Erythroblast (primary cell): ENCODE results near the gene GRPEL2.

Experiments
- DNase-seq, 2 experiments: peaks; one replicate each; lab custom pipeline; 2025; lab: John Stamatoyannopoulos, UW
- GATA1 ChIP-seq: IDR thresholded peaks from 2 replicates; pipeline ENCODE4 v1.6.1; 2011; ENCODE audit warnings: low read depth, mild to moderate bottlenecking, control low read depth, low read length, moderate library complexity
- POLR2A ChIP-seq: IDR thresholded peaks from 2 replicates; pipeline ENCODE4 v1.6.1; 2011; ENCODE audit warnings: mild to moderate bottlenecking, low read length

Gene GRPEL2

GRCh38 chr5:149325894-149326293 lies 19.4 kb upstream of the GRPEL2 start:
- TF ChIP-seq GATA1 (no peak), POLR2A (no peak)
- DNase-seq: no peak

DNA sequence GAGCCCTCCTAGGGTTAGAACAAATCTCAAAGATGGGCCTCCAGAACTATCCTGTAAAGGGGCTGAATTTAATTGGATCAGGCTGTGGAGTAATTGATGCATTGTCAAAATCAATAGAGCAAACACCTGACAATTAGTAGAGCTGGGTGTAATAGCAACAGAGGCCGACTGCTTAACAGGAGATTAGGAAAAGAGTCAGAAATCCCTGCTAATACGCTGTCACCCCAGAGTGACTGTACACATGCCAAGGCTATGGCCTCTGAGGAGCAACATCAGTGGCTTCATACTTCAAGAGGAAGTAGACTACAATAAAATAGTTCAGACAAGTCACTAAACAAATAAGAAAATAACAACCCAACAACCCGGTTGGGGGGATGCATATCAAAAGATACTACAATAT lies 18.7 kb upstream of the GRPEL2 start:
- TF ChIP-seq GATA1 (no peak), POLR2A (no peak)
- DNase-seq: no peak

- TF ChIP-seq POLR2A: no peak
- no peak for TF ChIP-seq GATA1
Observed at GRCh38 chr5:149328177-149328576, 17.1 kb upstream of the GRPEL2 start.

DNA sequence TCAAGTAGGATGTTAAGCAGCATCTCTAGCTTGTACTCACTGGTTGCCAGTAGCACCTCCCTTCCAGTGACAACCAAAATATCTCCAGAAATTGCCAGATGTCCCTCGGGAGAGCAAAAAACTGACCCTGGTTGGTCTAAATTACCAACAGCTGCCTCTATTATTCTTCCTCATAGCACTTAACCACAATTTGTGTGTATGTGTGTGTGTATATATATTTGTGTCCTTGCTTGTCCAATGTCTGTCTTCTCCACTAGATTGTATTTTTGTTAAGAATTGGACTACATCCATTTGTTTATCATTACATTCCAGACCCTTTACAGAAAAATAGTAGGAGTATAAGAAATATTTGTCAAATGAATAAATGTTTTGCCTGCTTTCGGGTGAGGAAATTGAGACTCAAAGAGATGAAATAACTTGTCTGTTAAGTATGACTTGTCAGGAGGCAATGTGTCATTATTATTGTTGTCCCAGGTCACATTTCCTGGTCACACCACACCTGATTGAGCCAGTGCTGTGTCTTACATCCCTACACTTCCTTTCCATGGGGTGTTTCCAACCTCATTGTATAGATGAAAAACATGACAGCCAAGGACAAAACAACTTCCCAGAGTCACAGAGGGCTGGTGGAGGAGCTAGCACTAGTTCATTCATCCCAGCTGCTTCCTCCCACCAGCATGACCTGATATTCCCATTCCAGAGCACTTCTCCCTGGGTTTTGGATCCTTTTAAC lies 11.4 kb upstream of the GRPEL2 start:
- DNase-seq: no peak
- TF ChIP-seq GATA1 (no peak), POLR2A (no peak)

More at GRCh38 chr5:149328177-149328576, 17.1 kb upstream of the GRPEL2 start:
- DNase-seq: no peak

- no peak for DNase-seq
- TF ChIP-seq POLR2A: no peak
- no peak for TF ChIP-seq GATA1
Observed at GRCh38 chr5:149337736-149338135, 7.6 kb upstream of the GRPEL2 start.

DNA sequence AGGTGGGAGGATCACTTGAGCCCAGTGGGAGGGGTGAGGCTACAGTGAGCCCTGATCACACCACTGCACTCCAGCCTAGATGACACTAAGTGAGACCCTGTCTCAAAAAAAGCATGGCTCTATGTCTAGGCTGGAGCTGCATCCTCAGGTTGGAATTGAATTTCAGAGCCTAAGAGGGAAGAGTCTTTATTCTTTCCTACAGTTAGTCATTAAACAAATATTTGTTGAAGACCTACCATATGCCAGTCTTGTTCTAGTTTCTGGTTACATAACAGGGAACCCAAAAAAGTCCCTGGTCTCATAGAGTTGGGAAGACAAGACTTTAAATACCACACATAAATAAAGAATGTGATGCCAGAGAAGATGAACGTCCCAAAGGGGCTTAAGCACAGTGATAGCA lies 6.9 kb upstream of the GRPEL2 start:
- TF ChIP-seq GATA1: no peak
- TF ChIP-seq POLR2A: no peak
- no peak for DNase-seq

- DNase-seq: no peak
- TF ChIP-seq POLR2A (no peak), GATA1 (no peak)
Observed at GRCh38 chr5:149340920-149341319, 4.4 kb upstream of the GRPEL2 start.

DNA sequence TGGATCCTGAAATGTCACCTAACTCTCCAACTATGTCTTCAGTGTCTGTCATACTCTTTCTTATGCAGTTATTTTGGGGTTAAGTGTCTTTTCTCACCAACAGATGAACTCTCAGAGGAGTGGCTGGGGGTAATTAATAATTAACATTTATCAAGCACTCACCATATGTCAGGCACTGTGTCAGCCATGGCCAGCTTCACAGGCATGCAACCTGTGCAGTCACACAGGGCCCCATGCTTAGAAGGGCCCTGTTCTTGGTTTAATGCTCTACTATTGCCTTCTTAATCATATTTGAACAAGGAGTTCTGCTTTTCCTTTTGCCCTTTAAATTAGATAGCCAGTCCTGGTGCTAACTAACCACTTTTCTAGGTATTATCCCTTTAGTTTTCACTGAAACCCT lies 3.4 kb upstream of the GRPEL2 start:
- DNase-seq: no peak
- TF ChIP-seq GATA1: no peak
- TF ChIP-seq POLR2A: no peak

DNA sequence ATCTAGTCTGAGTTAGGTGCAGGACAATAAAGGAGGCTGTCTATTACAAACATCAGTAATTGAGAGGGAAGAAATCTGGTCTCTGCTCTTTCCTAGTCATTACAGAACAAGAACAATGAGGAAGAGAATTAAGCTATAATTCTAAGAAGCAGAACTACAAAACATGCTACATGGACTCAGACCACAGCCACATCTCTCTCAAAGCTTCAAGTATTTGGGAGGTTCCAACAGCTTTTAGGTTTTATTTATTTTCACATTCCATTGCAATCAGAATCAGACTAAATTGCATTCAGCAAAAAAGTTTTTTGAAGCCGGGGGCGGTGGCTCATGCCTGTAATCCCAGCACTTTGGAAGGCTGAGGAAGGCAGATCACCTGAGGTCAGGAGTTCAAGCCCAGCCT lies 1.1 kb upstream of the GRPEL2 start:
- no peak for TF ChIP-seq POLR2A
- TF ChIP-seq GATA1: no peak
- no peak for DNase-seq

- peak; percentile 71 to 78 for DNase-seq
- TF ChIP-seq GATA1 (no peak), POLR2A (no peak)
Observed at GRCh38 chr5:149345892-149346222, 558 bp downstream of the GRPEL2 start.

GRCh38 chr5:149348518-149348917 lies 3.2 kb downstream of the GRPEL2 start:
- no peak for DNase-seq
- TF ChIP-seq GATA1 (no peak), POLR2A (no peak)

DNA sequence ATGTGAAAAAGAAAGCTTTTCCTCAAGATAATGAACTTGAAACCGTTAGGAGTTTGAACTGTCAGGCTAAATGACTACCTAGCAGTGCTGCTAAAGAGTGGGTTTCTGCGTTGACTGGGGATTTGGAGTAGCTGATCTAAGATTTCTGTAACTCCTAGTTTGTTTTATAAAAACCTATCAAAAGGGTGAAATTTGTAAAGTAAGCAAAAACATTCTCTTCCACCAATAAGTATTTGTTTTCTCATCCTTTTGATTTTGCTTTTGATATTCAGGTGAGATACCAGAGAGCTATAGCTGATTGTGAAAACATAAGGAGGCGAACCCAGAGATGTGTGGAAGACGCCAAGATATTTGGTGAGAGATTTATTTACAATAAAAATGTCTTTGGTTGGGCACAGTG lies 4.1 kb downstream of the GRPEL2 start:
- TF ChIP-seq GATA1: no peak
- TF ChIP-seq POLR2A: no peak

DNA sequence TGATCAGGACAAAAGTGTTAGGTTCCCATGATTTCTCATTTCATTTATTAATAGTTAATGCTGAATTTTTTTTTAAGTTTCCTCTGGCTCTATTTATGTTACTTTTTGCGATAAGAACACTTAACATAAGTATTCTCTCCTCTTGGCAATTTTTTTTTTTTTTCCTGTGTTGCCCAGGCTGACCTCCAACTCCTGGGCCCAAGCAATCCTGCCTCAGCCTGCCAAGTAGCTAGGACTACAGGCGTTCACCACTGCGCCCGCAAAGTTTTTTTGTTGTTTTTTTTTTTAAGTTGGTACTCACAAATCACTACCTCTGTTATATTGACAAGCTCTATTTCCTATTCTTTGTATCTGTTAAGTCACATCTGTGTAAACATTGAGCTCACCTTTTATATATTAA lies 6.9 kb downstream of the GRPEL2 start:
- TF ChIP-seq POLR2A (no peak), GATA1 (no peak)
- no peak for DNase-seq

More for the DNA sequence above, 4.1 kb downstream of the GRPEL2 start:
- DNase-seq: no peak

GRCh38 chr5:149353911-149354310 lies 8.6 kb downstream of the GRPEL2 start:
- no peak for DNase-seq
- TF ChIP-seq GATA1: no peak
- TF ChIP-seq POLR2A: no peak

- peak in 1 of 2 experiments; percentile 25 for DNase-seq
Observed at GRCh38 chr5:149355688-149356087, 10.4 kb downstream of the GRPEL2 start.

DNA sequence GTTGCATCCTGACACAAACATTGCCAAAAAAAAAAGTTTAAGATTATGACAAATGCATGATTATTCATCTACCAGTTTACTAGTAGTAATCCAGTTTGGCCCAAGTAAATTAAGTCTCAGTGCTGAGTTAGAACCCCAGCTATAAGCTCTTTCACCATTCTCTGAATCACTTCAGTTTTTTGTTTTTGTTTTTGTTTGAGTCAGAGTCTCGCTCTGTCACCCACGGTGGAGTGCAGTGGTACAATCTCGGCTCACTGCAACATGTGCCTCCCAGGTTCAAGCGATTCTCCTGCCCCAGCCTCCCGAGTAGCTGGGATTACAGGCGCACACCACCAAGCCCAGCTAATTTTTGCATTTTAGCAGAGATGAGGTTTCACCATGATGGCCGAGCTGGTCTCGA lies 11.1 kb downstream of the GRPEL2 start:
- DNase-seq: no peak
- no peak for TF ChIP-seq POLR2A
- no peak for TF ChIP-seq GATA1

More at GRCh38 chr5:149355688-149356087, 10.4 kb downstream of the GRPEL2 start:
- TF ChIP-seq GATA1 (no peak), POLR2A (no peak)
